Smooth muscle cell (in vitro differentiated cells): Measurements from ENCODE around the gene SS18L1. TPM values are rescaled to one million over a fixed set of nuclear protein-coding genes. Genes with fewer than 3 reads are reported as not detected.

Experiments
- DNase-seq: peaks from one replicate; lab custom pipeline; 2025; ENCODE audit not compliant: unreplicated experiment; lab: John Stamatoyannopoulos, UW
- H2AFZ ChIP-seq: fragments of 200-600 bp; sonication (generic); 2 replicates; pipeline ENCODE4 v1.6.0; 2016; ENCODE audit warnings: antibody characterized with exemption, low read depth, mild to moderate bottlenecking
- H3F3A ChIP-seq: fragments of 200-600 bp; sonication (generic); 2 replicates; pipeline ENCODE4 v1.6.0; 2017; ENCODE audit warnings: antibody characterized with exemption, low read depth
- H3K27ac ChIP-seq: fragments of 200-600 bp; sonication (generic); 2 replicates; pipeline ENCODE4 v1.5.1; 2016; ENCODE audit warnings: low read depth, mild to moderate bottlenecking
- H3K27me3 ChIP-seq: fragments of 200-600 bp; sonication (generic); 2 replicates; pipeline ENCODE4 v1.6.1; 2016; ENCODE audit warnings: low read depth, mild to moderate bottlenecking
- H3K36me3 ChIP-seq: fragments of 200-600 bp; sonication (generic); 2 replicates; pipeline ENCODE4 v1.5.1; 2016; ENCODE audit warnings: low read depth
- H3K4me1 ChIP-seq: fragments of 200-600 bp; sonication (generic); 2 replicates; pipeline ENCODE4 v1.5.1; 2016; ENCODE audit warnings: low read depth
- H3K4me2 ChIP-seq: fragments of 200-600 bp; sonication (generic); 2 replicates; pipeline ENCODE4 v1.6.0; 2016; ENCODE audit warnings: mild to moderate bottlenecking
- H3K4me3 ChIP-seq: fragments of 200-600 bp; sonication (generic); 2 replicates; pipeline ENCODE4 v1.5.1; 2016; ENCODE audit warnings: mild to moderate bottlenecking
- H3K79me2 ChIP-seq: fragments of 200-600 bp; sonication (generic); 2 replicates; pipeline ENCODE4 v1.6.0; 2016; ENCODE audit warnings: low read depth, mild to moderate bottlenecking
- H3K9ac ChIP-seq: fragments of 200-600 bp; sonication (generic); 2 replicates; pipeline ENCODE4 v1.6.0; 2016; ENCODE audit warnings: low read depth
- H3K9me3 ChIP-seq: fragments of 200-600 bp; sonication (generic); replicated peaks from 2 replicates; pipeline ENCODE4 v1.5.1; 2016; ENCODE audit warnings: low read depth
- H4K20me1 ChIP-seq: fragments of 200-600 bp; sonication (generic); 2 replicates; pipeline ENCODE4 v1.6.0; 2016; ENCODE audit warnings: low read depth
- CTCF ChIP-seq: fragments of 200-600 bp; sonication (generic); IDR thresholded peaks from 2 replicates; pipeline ENCODE4 v1.5.1; 2017; ENCODE audit warnings: borderline replicate concordance, mild to moderate bottlenecking, antibody characterized with exemption; ENCODE audit not compliant: insufficient read depth, poor library complexity, severe bottlenecking
- WGBS: methylation state at CpG from one replicate; pipeline ENCODE4 v1.1.7; 2016; ENCODE audit warnings: low lambda C conversion rate; 5-methylcytosine and 5-hydroxymethylcytosine counted together
- polyA plus RNA-seq: library from polyadenylated mRNA; unstranded; fragments of >200 nt; fragmentation: Nextera tagmentation; extraction: Ambion mirVana; gene quantifications from 2 replicates; pipeline ENCODE4 v1.2.1, GENCODE V29; 2016
- total RNA-seq: library from RNA; depleted of rRNA; stranded (reverse); fragments of >200 nt; gene quantifications from 2 replicates; pipeline ENCODE4 v1.2.3, GENCODE V29; 2014

The SS18L1 gene
- total and polyA plus RNA-seq, 2 experiments from 2014 or later, result 2.3 to 10.1 TPM

- Histone ChIP-seq H3K4me3 (no peak overlapping the region), H3F3A (no peaks in the 10 kb centered on the region), H3K27me3 (peaks cover 23% of the 10 kb centered on the region), H3K4me2 (no peak overlapping the region), H4K20me1 (no peaks in the 10 kb centered on the region), H3K79me2 (no peaks in the 10 kb centered on the region), H2AFZ (no peak overlapping the region), H3K4me1 (no peaks in the 10 kb centered on the region), H3K27ac (no peak overlapping the region), H3K9ac (no peak overlapping the region), H3K36me3 (no peaks in the 10 kb centered on the region), H3K9me3 (no peaks in the 10 kb centered on the region)
- DNase-seq, result no peak
- WGBS, result 98% methylated on average over 3 of the region's 7 CpGs
- TF ChIP-seq CTCF, result no peak
These were observed 85.5 kb downstream of the SS18L1 start for GRCh38 chr20:62228982-62229545.

GRCh38 chr20:62229667-62230066 is 86.1 kb downstream of the SS18L1 start:
- peaks cover 19% of the 10 kb centered on the region for H3K27me3 ChIP-seq
- H4K20me1 ChIP-seq, result no peaks in the 10 kb centered on the region
- 71% methylated on average over 4 of the region's 4 CpGs for WGBS

GRCh38 chr20:62230276-62230675 is 86.7 kb downstream of the SS18L1 start:
- H3K9me3 ChIP-seq, result no peaks in the 10 kb centered on the region
- H3K27ac ChIP-seq, result no peak overlapping the region
- peaks cover 13% of the 10 kb centered on the region for H3K27me3 ChIP-seq
- no peak for TF ChIP-seq CTCF
- H3F3A ChIP-seq, result no peaks in the 10 kb centered on the region
- H3K9ac ChIP-seq, result no peak overlapping the region
- H3K36me3 ChIP-seq, result no peaks in the 10 kb centered on the region
- no peaks in the 10 kb centered on the region for H3K79me2 ChIP-seq
- no peaks in the 10 kb centered on the region for H4K20me1 ChIP-seq
- no peak overlapping the region for H3K4me3 ChIP-seq
- no peak overlapping the region for H3K4me2 ChIP-seq
- H3K4me1 ChIP-seq, result no peaks in the 10 kb centered on the region
- DNase-seq, result no peak
- H2AFZ ChIP-seq, result no peak overlapping the region
- no CpG with 5 or more reads among the region's 2 CpGs for WGBS

More at GRCh38 chr20:62229667-62230066, 86.1 kb downstream of the SS18L1 start:
- Histone ChIP-seq H3K9ac (no peak overlapping the region), H3K27ac (no peak overlapping the region), H3K79me2 (no peaks in the 10 kb centered on the region), H3K36me3 (no peaks in the 10 kb centered on the region), H2AFZ (no peak overlapping the region), H3K4me3 (no peak overlapping the region), H3K9me3 (no peaks in the 10 kb centered on the region), H3K4me2 (no peak overlapping the region), H3F3A (no peaks in the 10 kb centered on the region), H3K4me1 (no peaks in the 10 kb centered on the region)
- no peak for DNase-seq
- no peak for TF ChIP-seq CTCF

GRCh38 chr20:62230696-62231095 is 87.1 kb downstream of the SS18L1 start:
- DNase-seq, result no peak
- 94% methylated on average over 10 of the region's 10 CpGs for WGBS
- no peak overlapping the region for H2AFZ ChIP-seq

More at GRCh38 chr20:62230696-62231095, 87.1 kb downstream of the SS18L1 start:
- Histone ChIP-seq H4K20me1 (no peaks in the 10 kb centered on the region), H3F3A (no peaks in the 10 kb centered on the region), H3K4me1 (no peaks in the 10 kb centered on the region), H3K4me3 (no peak overlapping the region), H3K27ac (no peak overlapping the region), H3K9ac (no peak overlapping the region), H3K9me3 (no peaks in the 10 kb centered on the region), H3K27me3 (peaks cover 9% of the 10 kb centered on the region), H3K79me2 (no peaks in the 10 kb centered on the region), H3K4me2 (no peak overlapping the region), H3K36me3 (no peaks in the 10 kb centered on the region)
- TF ChIP-seq CTCF, result no peak
